Measurements from ENCODE around the gene CNN2.

CNN2 gene

GRCh38 chr19:996051-996838, 30.2 kb upstream of the CNN2 start:
- no peak for FAIRE-seq

- no peak for FAIRE-seq
Measured at GRCh38 chr19:998064-998463, 28.3 kb upstream of the CNN2 start.

GRCh38 chr19:999379-999719, 27.1 kb upstream of the CNN2 start:
- FAIRE-seq: no peak

GRCh38 chr19:1000095-1000494, 26.3 kb upstream of the CNN2 start, which contains the start of gene GRIN3B:
Gene GRIN3B, plus strand, starts transcription at chr19:1000419. Its CDS starts 19 bp downstream, at chr19:1000438.
- FAIRE-seq: no peak

GRCh38 chr19:1000591-1001537, 25.5 kb upstream of the CNN2 start:
- no peak for FAIRE-seq

- no peak for FAIRE-seq
Measured at GRCh38 chr19:1001538-1002166, 24.8 kb upstream of the CNN2 start.

- FAIRE-seq: no peak
Measured at GRCh38 chr19:1002600-1002999, 23.8 kb upstream of the CNN2 start.

- FAIRE-seq: no peak
Measured at GRCh38 chr19:1003283-1003682, 23.1 kb upstream of the CNN2 start.

GRCh38 chr19:1004204-1004802, 22.1 kb upstream of the CNN2 start:
- FAIRE-seq: no peak

- no peak for FAIRE-seq
Measured at GRCh38 chr19:1004803-1005664, 21.4 kb upstream of the CNN2 start.

- FAIRE-seq: no peak
Measured at GRCh38 chr19:1006711-1007398, 19.6 kb upstream of the CNN2 start.

- FAIRE-seq: no peak
Measured at GRCh38 chr19:1007399-1008251, 18.8 kb upstream of the CNN2 start.

GRCh38 chr19:1008268-1009040, 18.0 kb upstream of the CNN2 start:
- no peak for FAIRE-seq

- FAIRE-seq: no peak
Measured at GRCh38 chr19:1009041-1009980, 17.1 kb upstream of the CNN2 start.

- no peak for FAIRE-seq
Measured at GRCh38 chr19:1009981-1010538, 16.3 kb upstream of the CNN2 start.

- FAIRE-seq: no peak
Measured at GRCh38 chr19:1010586-1011510, 15.6 kb upstream of the CNN2 start.

- FAIRE-seq: no peak
Measured at GRCh38 chr19:1011831-1012333, 14.5 kb upstream of the CNN2 start.

Data from colon (tissue), 2 donors.